Heart right ventricle (tissue), 16 donors: Measurements from ENCODE around the gene ADAMTS14. TPM values are rescaled to one million over a fixed set of nuclear protein-coding genes. Genes with fewer than 3 reads are reported as not detected.

Experiments
- ATAC-seq, 8 donors: fragments of 200-7000 bp; cut with Tn5 transposase; one replicate each; pipeline ENCODE4 v1.9.1; 2020; ENCODE audit warnings: mild to moderate bottlenecking in 8 of 8, moderate library complexity in 8 of 8, moderate number of reproducible peaks in 1 of 8
- DNase-seq, 2 donors: peaks; one replicate each; pipeline ENCODE4 v3.0.0-alpha.2; 2020
- H3K27ac ChIP-seq, 10 donors: fragments of 200-600 bp; sonication (generic) in 2 of 10; one replicate each; pipeline versions ENCODE4 v1.5.0 to v1.8.0; 2020 to 2022; ENCODE audit warnings: mild to moderate bottlenecking in 3 of 10
- H3K27me3 ChIP-seq, 7 donors: fragments of 200-600 bp; one replicate each; pipeline ENCODE4 v1.8.0; 2021 to 2022; ENCODE audit warnings: mild to moderate bottlenecking in 2 of 7
- H3K36me3 ChIP-seq, 9 donors: fragments of 200-600 bp; sonication (generic) in 1 of 9; one replicate each; pipeline versions ENCODE4 v1.5.0 to v1.8.0; 2020 to 2022; ENCODE audit warnings: mild to moderate bottlenecking in 2 of 9
- H3K4me1 ChIP-seq, 9 donors: fragments of 200-600 bp; sonication (generic) in 1 of 9; one replicate each; pipeline versions ENCODE4 v1.5.0 to v1.8.0; 2020 to 2022; ENCODE audit warnings: mild to moderate bottlenecking in 4 of 9
- H3K4me3 ChIP-seq, 10 donors: fragments of 200-600 bp; sonication (generic) in 2 of 10; one replicate each; pipeline versions ENCODE4 v1.5.0 to v1.8.0; 2020 to 2022; ENCODE audit warnings: mild to moderate bottlenecking in 7 of 10, moderate library complexity in 2 of 10
- H3K9me3 ChIP-seq, 11 donors: fragments of 200-600 bp in 10 of 11; sonication (generic) in 2 of 11; one replicate each; pipeline versions ENCODE4 v1.5.0 to v1.8.0; 2013 to 2022; ENCODE audit warnings: mild to moderate bottlenecking in 2 of 11, control low read depth in 1 of 11, moderate library complexity in 1 of 11
- CTCF ChIP-seq, 9 donors: fragments of 200-600 bp; sonication (generic) in 2 of 9; IDR thresholded peaks; one replicate each; pipeline versions ENCODE4 v1.5.0 to v1.8.0; 2021 to 2022; ENCODE audit warnings: antibody characterized with exemption in 9 of 9, mild to moderate bottlenecking in 5 of 9, moderate library complexity in 1 of 9
- WGBS, 2 donors: extraction: QIAGEN DNeasy Blood & Tissue Kit; methylation state at CpG; one replicate each; pipeline ENCODE4 v1.1.7; 2013; ENCODE audit warnings: inconsistent platforms in 1 of 2; 5-methylcytosine and 5-hydroxymethylcytosine counted together
- intact Hi-C, 10 donors: fragments of 100-400 bp; cut with DNase I; formaldehyde crosslinking; loops; one replicate each; pipeline versions ENCODE4 v1.11.1 to v1.14.2; 2022
- polyA plus RNA-seq, 2 donors: library from polyadenylated mRNA; stranded (reverse); fragments of 200-250 nt; gene quantifications; one replicate each; pipeline ENCODE4 v1.2.3, GENCODE V29; 2013
- total RNA-seq, 10 donors: library from RNA; stranded (reverse); fragmentation: NEBNext Ultra II Directional in 3 of 10; extraction: Animal tissue kit (Norgen Biotek cat#: 25700) in 3 of 10; gene quantifications; one replicate each; pipeline versions ENCODE4 v1.2.1 to v1.2.4, GENCODE V29; 2021 to 2023
- donor health status: Arrhythmogenic right ventricular cardiomyopathy.
- donor health status: ischemic (EF 13 %, LVEDD 7.1; RV severe dilation, severe dysfunction).
- donor health status: healthy with polysubstance abuse.
- donor health status: DM: no; HTN: yes; CAD: no.
- donor health status: DM: no; HTN: no; CAD: no.
- donor health status: ischemic (EF 25% LVEDD 6.9; RV normal size, moderate dysfunction).
- donor health status: ischemic (EF 25% LVEDD 5.7; RV mildly dilated, moderate dysfunction).
- donor health status: healthy.
- donor health status: DM: yes; HTN: yes; CAD: no.
- donor health status: Ischemic cardiomyopathy.
- donor health status: ischemic (EF 35%, LVEDD 5.7; RV mildly dilated, moderate dysfunction).
- donor health status: nonischemic (EF 11% LVEDD 7.7; RV severe dilation, severe dysfunction).
- donor health status: DM: yes; HTN: yes; CAD: no.
- donor health status: PGD.
- donor health status: ischemic (EF 29% LVEDD 5.4; RV normal size, mild dysfunction).
- donor health status: nonischemic (EF 23%, LVEDD 6.1; RV moderate dilation, normal function).

ADAMTS14 gene
- total and polyA plus RNA-seq, 12 donors = 0.08 to 1.4 (median 0.57) TPM

- Histone ChIP-seq H3K4me1 (no peaks in the 10 kb centered on the region), H3K9me3 (no peaks in the 10 kb centered on the region), H3K4me3 (no peak overlapping the region), H3K36me3 (no peaks in the 10 kb centered on the region), H3K27me3 (peaks cover 0 to 4% (median 0%) of the 10 kb centered on the region in 7 donors), H3K27ac (no peak overlapping the region)
- intact Hi-C loops = no loop called here
- ATAC-seq = no peak
- no peak for DNase-seq
- 92% methylated on average over 8 of the region's 8 CpGs for WGBS, 2 donors
- TF ChIP-seq CTCF (IDR thresholded peaks at IDR 0.05) = no peak
Measured at GRCh38 chr10:70771311-70772194, 99.2 kb downstream of the ADAMTS14 start.

- Histone ChIP-seq H3K27ac (no peak overlapping the region), H3K9me3 (no peaks in the 10 kb centered on the region), H3K4me3 (no peak overlapping the region), H3K36me3 (no peaks in the 10 kb centered on the region), H3K27me3 (peaks cover 0 to 4% (median 0%) of the 10 kb centered on the region in 7 donors), H3K4me1 (no peaks in the 10 kb centered on the region)
- WGBS, 2 donors = 87 to 88% methylated on average over 4 of the region's 4 CpGs
- intact Hi-C loops = no loop called here
- no peak for TF ChIP-seq CTCF (IDR thresholded peaks at IDR 0.05)
- ATAC-seq = no peak
- no peak for DNase-seq
Measured at GRCh38 chr10:70772627-70773026, 100.3 kb downstream of the ADAMTS14 start.

- DNase-seq = no peak
- Histone ChIP-seq H3K27me3 (no peaks in the 10 kb centered on the region), H3K4me3 (no peak overlapping the region), H3K4me1 (no peaks in the 10 kb centered on the region), H3K36me3 (no peaks in the 10 kb centered on the region), H3K27ac (no peak overlapping the region), H3K9me3 (no peaks in the 10 kb centered on the region)
- no peak for ATAC-seq
- WGBS, 2 donors = 83 to 94% methylated on average over 9 of the region's 9 CpGs
- TF ChIP-seq CTCF (IDR thresholded peaks at IDR 0.05) = no peak
- intact Hi-C loops = no loop called here
Measured at GRCh38 chr10:70773461-70773860, 101.2 kb downstream of the ADAMTS14 start.

DNA sequence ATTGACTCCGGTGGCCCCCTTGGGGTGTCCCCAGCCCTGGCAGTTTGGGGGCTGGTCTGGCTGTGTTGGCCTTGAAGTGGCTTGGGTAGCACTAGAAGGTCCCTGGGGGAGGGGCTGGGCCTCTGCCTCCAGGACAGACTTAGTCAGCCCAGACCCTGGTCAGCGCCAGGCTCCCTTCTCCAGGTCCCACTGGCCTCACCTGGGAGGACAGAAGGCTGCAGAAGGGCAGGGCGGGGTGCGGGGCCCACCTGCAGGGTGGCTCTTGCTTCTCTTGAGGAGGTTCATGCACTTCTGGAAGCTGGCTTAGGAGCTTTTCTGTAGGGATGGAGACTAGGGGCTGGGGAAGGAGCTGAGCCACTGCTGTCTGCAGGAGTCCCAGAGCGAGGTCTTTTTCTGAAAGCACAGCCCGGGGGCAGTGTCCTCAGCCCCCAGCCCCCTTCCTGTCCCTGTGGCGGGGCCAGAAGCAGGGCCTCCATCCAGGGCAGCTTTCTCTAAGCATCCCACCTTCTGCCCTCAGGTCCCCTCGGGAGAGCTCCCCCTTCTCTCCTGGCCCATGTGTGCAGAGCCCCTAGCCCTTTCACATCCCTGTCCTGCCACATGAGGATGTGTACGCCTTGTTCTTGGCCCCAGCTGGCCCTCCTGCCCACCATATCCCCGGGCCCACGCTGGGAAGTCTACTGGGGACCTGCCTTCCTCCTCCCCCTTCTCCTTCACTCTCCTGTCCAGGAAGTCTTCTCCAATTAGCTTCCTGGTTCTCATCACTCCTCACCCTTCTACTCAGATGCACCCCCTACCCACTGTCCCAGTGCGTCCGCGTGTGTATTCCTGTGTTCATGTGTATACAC, 101.9 kb downstream of the ADAMTS14 start:
- Histone ChIP-seq H3K4me3 (no peak overlapping the region), H3K9me3 (no peaks in the 10 kb centered on the region), H3K36me3 (no peaks in the 10 kb centered on the region), H3K4me1 (peaks cover 0 to 6% (median 0%) of the 10 kb centered on the region in 9 donors), H3K27me3 (no peaks in the 10 kb centered on the region), H3K27ac (no peak overlapping the region)
- WGBS, 2 donors = 89 to 90% methylated on average over 14 of the region's 14 CpGs
- no peak for TF ChIP-seq CTCF (IDR thresholded peaks at IDR 0.05)
- intact Hi-C loops = no loop called here
- no peak for ATAC-seq
- DNase-seq = no peak
